ENCODE data around the gene LMF1. TPM values are rescaled to one million over a fixed set of nuclear protein-coding genes. Genes with fewer than 3 reads are reported as not detected.

LMF1 gene
- total RNA-seq, 2 donors from 2014 or later, result 47.1 to 49.3 TPM

DNA sequence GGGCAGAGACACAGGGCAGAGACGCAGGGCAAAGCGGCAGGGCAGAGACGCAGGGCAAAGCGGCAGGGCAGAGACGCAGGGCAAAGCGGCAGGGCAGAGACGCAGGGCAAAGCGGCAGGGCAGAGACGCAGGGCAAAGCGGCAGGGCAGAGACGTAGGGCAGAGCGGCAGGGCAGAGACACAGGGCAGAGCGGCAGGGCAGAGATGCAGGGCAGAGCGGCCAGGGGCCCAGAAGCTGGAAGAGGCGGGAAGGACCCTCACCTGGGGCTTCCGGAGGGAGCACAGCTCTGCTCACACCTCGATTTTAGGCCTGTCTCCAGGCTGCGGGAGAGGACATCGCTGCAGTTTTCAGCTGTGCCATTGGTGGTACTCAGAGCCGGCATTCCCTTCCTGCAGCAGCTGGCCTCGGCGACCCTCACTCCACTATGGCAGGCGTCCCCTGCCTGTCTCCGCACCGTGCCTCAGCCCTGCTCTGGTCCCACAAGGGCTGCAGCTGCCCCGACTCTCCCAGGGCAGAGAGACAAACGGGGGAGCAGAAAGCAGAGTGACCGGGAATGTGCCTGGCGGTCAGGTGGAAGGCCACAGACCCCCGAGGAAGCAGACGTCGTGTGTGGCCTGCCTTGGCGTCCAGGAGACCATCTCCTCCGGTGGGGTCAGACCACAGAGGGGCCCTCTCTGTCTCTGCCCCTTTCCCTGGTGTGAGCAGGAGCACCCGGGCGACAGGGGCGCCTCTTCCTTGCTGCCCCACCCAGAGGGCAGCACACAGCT lies 40.7 kb upstream of the LMF1 start:
- Histone ChIP-seq H3K27me3 (replicated peaks; ENCODE audit: insufficient read depth) (no peaks in the 10 kb centered on the region), H3K27ac (no peak overlapping the region), H3K36me3 (no peaks in the 10 kb centered on the region), H3K4me1 (ENCODE audit: control insufficient read depth in 1 of 2, low read depth in 2 of 2) (peaks cover 0 to 14% of the 10 kb centered on the region in 2 donors), H3K4me3 (no peak overlapping the region), H3K9me3 (no peaks in the 10 kb centered on the region)
- DNase-seq (ENCODE audit: low spot score) (no peak), ATAC-seq (ENCODE audit: insufficient number of reproducible peaks, low FRiP score, low read depth) (no peak)
- TF ChIP-seq, protein P1, sequence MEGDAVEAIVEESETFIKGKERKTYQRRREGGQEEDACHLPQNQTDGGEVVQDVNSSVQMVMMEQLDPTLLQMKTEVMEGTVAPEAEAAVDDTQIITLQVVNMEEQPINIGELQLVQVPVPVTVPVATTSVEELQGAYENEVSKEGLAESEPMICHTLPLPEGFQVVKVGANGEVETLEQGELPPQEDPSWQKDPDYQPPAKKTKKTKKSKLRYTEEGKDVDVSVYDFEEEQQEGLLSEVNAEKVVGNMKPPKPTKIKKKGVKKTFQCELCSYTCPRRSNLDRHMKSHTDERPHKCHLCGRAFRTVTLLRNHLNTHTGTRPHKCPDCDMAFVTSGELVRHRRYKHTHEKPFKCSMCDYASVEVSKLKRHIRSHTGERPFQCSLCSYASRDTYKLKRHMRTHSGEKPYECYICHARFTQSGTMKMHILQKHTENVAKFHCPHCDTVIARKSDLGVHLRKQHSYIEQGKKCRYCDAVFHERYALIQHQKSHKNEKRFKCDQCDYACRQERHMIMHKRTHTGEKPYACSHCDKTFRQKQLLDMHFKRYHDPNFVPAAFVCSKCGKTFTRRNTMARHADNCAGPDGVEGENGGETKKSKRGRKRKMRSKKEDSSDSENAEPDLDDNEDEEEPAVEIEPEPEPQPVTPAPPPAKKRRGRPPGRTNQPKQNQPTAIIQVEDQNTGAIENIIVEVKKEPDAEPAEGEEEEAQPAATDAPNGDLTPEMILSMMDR (IDR thresholded peaks at IDR 0.05), result no peak

DNA sequence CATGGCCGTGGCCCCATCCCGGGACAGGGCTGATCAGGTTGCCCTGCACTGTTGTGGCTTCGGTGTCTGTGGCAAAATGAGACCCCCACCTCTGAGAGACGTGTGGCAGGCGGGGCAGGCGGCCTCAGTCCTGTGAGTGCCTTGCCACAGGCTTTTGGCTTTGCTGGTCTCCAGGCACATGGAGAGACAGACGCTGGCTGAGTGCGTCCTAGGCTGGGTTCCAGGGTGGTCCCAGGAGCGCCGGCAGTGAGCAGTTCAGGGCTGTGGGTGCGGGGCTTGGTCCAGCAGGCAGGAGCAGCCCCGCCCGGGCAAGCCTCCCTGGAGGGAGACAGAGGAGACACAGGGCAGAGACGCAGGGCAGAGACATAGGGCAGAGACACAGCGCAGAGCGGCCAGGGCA lies 40.0 kb upstream of the LMF1 start:
- no peak for ATAC-seq (ENCODE audit: insufficient number of reproducible peaks, low FRiP score, low read depth)
- H3K27me3 ChIP-seq (replicated peaks; ENCODE audit: insufficient read depth), result no peaks in the 10 kb centered on the region

DNA sequence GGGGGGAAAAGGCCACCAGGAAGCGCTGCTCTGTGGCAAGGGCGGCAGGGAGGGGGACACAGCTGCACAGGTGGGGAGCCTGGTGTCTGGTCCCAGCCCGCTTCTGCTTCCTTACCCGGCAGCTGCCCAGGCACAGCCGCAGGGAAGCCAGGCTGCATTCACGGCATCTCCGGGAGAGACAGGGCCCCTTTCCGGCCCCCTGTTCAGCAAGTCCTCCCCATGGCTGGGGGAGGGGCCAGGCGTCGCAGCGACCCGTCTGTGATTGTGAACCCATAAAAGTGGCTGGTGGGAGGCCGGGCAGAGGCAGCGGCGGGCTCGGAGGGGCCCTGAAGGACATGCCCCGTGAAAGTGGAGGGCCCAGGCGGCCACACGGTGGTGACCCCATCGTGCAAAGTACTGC lies 39.5 kb upstream of the LMF1 start:
- H3K27ac ChIP-seq, result no peak overlapping the region
- no peaks in the 10 kb centered on the region for H3K27me3 ChIP-seq (replicated peaks; ENCODE audit: insufficient read depth)
- no peaks in the 10 kb centered on the region for H3K36me3 ChIP-seq
- TF ChIP-seq, protein P1 (IDR thresholded peaks at IDR 0.05), result no peak
- no peak for ATAC-seq (ENCODE audit: insufficient number of reproducible peaks, low FRiP score, low read depth)
- H3K4me1 ChIP-seq (ENCODE audit: control insufficient read depth in 1 of 2, low read depth in 2 of 2), result peaks cover 0 to 10% of the 10 kb centered on the region in 2 donors
- no peak for DNase-seq (ENCODE audit: low spot score)
- no peak overlapping the region for H3K4me3 ChIP-seq
- no peaks in the 10 kb centered on the region for H3K9me3 ChIP-seq

More for the DNA sequence above, 40.0 kb upstream of the LMF1 start:
- Histone ChIP-seq H3K4me3 (no peak overlapping the region), H3K36me3 (no peaks in the 10 kb centered on the region), H3K9me3 (no peaks in the 10 kb centered on the region), H3K4me1 (ENCODE audit: control insufficient read depth in 1 of 2, low read depth in 2 of 2) (peaks cover 0 to 14% of the 10 kb centered on the region in 2 donors), H3K27ac (no peak overlapping the region)
- DNase-seq (ENCODE audit: low spot score), result no peak
- TF ChIP-seq, protein P1 (IDR thresholded peaks at IDR 0.05), result no peak

DNA sequence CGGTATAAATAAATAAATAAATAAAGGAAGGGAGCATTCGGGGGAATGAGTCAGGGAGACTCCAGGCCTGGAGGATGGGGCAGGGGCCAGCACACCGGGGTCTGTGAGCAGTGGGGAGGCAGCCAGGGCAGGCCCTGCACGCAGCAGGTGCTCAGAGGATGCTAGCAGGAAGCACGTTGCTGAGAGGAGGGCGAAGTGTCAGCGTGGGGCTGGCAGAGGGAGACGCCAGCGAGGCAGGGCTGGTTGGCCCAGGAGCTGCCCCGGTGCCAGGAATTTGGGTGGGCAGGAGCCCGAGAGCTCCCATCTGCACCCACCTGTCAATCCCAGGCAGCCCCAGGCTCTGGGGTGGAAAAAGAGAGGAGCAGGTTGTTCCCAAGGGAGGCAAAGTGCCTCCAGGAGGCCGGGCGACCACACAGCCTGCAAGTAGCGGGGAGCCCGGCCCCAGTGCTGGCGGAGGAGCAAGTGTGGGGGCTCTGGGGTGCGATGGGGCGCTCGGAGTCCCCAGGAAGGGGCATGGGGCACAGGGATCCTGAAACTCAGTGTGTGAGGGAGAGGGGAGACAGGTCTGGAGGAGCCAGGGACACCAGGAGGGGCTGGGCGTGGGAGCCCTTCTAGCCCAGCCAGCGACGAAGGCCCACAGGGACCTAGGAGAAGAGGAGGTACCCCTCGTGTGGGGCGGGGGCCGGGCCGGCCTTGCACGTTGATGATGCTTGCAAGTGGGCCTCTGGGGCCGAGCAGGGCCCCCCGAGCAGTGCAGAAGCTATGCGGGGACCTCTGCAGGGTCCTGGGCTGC lies 38.8 kb upstream of the LMF1 start:
- DNase-seq (ENCODE audit: low spot score) (no peak), ATAC-seq (ENCODE audit: insufficient number of reproducible peaks, low FRiP score, low read depth) (no peak)
- Histone ChIP-seq H3K27ac (no peak overlapping the region), H3K4me1 (ENCODE audit: control insufficient read depth in 1 of 2, low read depth in 2 of 2) (peaks cover 0 to 3% of the 10 kb centered on the region in 2 donors), H3K9me3 (no peaks in the 10 kb centered on the region), H3K27me3 (replicated peaks; ENCODE audit: insufficient read depth) (no peaks in the 10 kb centered on the region), H3K4me3 (no peak overlapping the region), H3K36me3 (no peaks in the 10 kb centered on the region)
- TF ChIP-seq, protein P1 (IDR thresholded peaks at IDR 0.05), result no peak

DNA sequence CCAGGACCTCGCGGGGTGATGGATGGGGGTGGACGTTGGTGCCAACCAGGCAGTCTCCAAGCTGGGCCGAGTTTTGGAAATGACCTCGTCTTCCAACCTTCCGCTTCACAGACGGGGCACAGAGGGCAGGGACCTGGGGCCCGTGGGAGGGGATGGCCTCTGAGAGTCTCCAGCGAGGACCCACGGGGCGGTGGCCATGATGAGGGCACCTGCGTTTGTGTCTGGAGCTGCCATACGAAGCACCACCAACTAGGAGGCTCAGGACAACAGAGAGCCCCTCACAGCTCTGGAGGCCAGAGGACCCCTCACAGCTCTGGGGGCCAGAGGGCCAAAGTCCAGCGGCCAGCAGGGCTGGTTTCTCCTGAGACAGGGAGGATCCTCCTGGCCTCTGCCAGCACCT lies 37.3 kb upstream of the LMF1 start:
- H3K27me3 ChIP-seq (replicated peaks; ENCODE audit: insufficient read depth), result no peaks in the 10 kb centered on the region
- no peaks in the 10 kb centered on the region for H3K9me3 ChIP-seq
- no peaks in the 10 kb centered on the region for H3K36me3 ChIP-seq
- no peak for DNase-seq (ENCODE audit: low spot score)
- TF ChIP-seq, protein P1 (IDR thresholded peaks at IDR 0.05), result no peak
- ATAC-seq (ENCODE audit: insufficient number of reproducible peaks, low FRiP score, low read depth), result no peak
- H3K4me1 ChIP-seq (ENCODE audit: control insufficient read depth in 1 of 2, low read depth in 2 of 2), result no peaks in the 10 kb centered on the region
- no peak overlapping the region for H3K4me3 ChIP-seq
- H3K27ac ChIP-seq, result no peak overlapping the region
